Upper lobe of left lung (tissue), 4 donors: ENCODE data around the gene TBC1D24.

Experiments used
- POLR2A ChIP-seq, 4 donors: fragments of 450-650 bp; IDR thresholded peaks; one replicate each; pipeline ENCODE4 v1.5.1; 2016 to 2017; ENCODE audit warnings: antibody characterized with exemption in 4 of 4, mild to moderate bottlenecking in 2 of 4
- TF ChIP-seq, protein P1 (sequence below), 6 experiments: fragments of 450-650 bp in 4 of 6; fragments of 200-600 bp in 2 of 6; sonication (generic) in 2 of 6; IDR thresholded peaks; one replicate each; pipeline ENCODE4 v1.5.1; 2016 to 2019; ENCODE audit warnings: antibody characterized with exemption in 6 of 6

DNA sequence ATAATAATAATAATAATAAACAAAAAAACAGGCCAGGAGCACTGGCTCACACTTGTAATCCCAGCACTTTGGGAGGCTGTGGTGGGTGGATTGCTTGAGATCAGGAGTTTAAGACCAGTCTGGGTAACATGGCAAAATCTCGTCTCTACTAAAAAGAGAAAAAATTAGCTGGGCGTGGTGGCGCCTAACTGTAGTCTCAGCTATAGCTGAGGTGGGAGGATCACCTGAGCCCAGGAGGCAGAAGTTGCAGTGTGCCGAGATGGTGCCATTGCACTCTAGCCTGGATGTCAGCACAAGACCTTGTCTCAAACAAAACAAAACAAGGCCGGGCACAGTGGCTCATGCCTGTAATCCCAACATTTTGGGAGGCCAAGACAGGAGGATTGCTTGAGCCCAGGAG lies 20.1 kb downstream of the TBC1D24 start:
- TF ChIP-seq, protein P1, sequence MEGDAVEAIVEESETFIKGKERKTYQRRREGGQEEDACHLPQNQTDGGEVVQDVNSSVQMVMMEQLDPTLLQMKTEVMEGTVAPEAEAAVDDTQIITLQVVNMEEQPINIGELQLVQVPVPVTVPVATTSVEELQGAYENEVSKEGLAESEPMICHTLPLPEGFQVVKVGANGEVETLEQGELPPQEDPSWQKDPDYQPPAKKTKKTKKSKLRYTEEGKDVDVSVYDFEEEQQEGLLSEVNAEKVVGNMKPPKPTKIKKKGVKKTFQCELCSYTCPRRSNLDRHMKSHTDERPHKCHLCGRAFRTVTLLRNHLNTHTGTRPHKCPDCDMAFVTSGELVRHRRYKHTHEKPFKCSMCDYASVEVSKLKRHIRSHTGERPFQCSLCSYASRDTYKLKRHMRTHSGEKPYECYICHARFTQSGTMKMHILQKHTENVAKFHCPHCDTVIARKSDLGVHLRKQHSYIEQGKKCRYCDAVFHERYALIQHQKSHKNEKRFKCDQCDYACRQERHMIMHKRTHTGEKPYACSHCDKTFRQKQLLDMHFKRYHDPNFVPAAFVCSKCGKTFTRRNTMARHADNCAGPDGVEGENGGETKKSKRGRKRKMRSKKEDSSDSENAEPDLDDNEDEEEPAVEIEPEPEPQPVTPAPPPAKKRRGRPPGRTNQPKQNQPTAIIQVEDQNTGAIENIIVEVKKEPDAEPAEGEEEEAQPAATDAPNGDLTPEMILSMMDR (IDR thresholded peaks at IDR 0.05), result no peak
- no peak for TF ChIP-seq POLR2A (IDR thresholded peaks at IDR 0.05)
